Muscle layer of colon (tissue), 2 donors: ENCODE measurements around the gene CTRB1.
"Not testable (repeated sequence)": the region's sequence is repeated elsewhere in the genome, so short reads cannot be mapped to it uniquely, and the experiment has no call there.

ENCODE experiments used
- H3K27ac ChIP-seq: one replicate; pipeline ENCODE4 v1.7.0; 2013; ENCODE audit warnings: low read depth, mild to moderate bottlenecking, low read length, moderate library complexity
- H3K27me3 ChIP-seq, 2 donors: one replicate each; pipeline ENCODE4 v1.7.0; 2013; ENCODE audit warnings: low read length in 2 of 2, mild to moderate bottlenecking in 2 of 2; ENCODE audit not compliant: insufficient read depth in 2 of 2, control insufficient read depth in 1 of 2
- H3K36me3 ChIP-seq: one replicate; pipeline ENCODE4 v1.7.0; 2013; ENCODE audit warnings: mild to moderate bottlenecking, low read length; ENCODE audit not compliant: insufficient read depth
- H3K4me1 ChIP-seq: one replicate; pipeline ENCODE4 v1.7.0; 2013; ENCODE audit warnings: mild to moderate bottlenecking, low read length; ENCODE audit not compliant: insufficient read depth
- H3K4me3 ChIP-seq, 2 donors: one replicate each; pipeline ENCODE4 v1.7.0; 2013; ENCODE audit warnings: low read length in 2 of 2, low read depth in 1 of 2, mild to moderate bottlenecking in 1 of 2, moderate library complexity in 1 of 2
- H3K9ac ChIP-seq: one replicate; pipeline ENCODE4 v1.7.0; 2013; ENCODE audit warnings: low read length
- H3K9me3 ChIP-seq: one replicate; pipeline ENCODE4 v1.7.0; 2013; ENCODE audit warnings: mild to moderate bottlenecking, low read length
- donor health status: abdominal sarcoma.
- donor health status: Adenocarcinoma of cecum.

Gene CTRB1

GRCh38 chr16:75205961-75206748 is 12.6 kb upstream of the CTRB1 start:
- not testable (repeated sequence) for H3K4me1 ChIP-seq, H3K27ac ChIP-seq, H3K4me3 ChIP-seq, H3K27me3 ChIP-seq, H3K9ac ChIP-seq, H3K36me3 ChIP-seq, H3K9me3 ChIP-seq

- Histone ChIP-seq H3K4me1 (no peaks in the 10 kb centered on the region), H3K4me3 (no peak within 1 kb of the TSS), H3K9me3 (no peaks in the 10 kb centered on the region), H3K27ac (no peak within 1 kb of the TSS), H3K36me3 (no peaks in the 10 kb centered on the region), H3K9ac (no peak within 1 kb of the TSS), H3K27me3 (no peaks in the 10 kb centered on the region)
Measured at GRCh38 chr16:75206749-75207451, 11.9 kb upstream of the CTRB1 start, which contains the start of gene CTRB2. Gene CTRB2, minus strand, starts transcription at chr16:75207161. Its CDS starts 20 bp downstream, at chr16:75207141.

- H3K9ac ChIP-seq: no peak overlapping the region
- no peaks in the 10 kb centered on the region for H3K9me3 ChIP-seq
- no peaks in the 10 kb centered on the region for H3K27me3 ChIP-seq
- H3K27ac ChIP-seq: no peak overlapping the region
- no peaks in the 10 kb centered on the region for H3K4me1 ChIP-seq
- H3K36me3 ChIP-seq: no peaks in the 10 kb centered on the region
- no peak overlapping the region for H3K4me3 ChIP-seq
Measured at GRCh38 chr16:75207831-75208230, 11.0 kb upstream of the CTRB1 start.

GRCh38 chr16:75208242-75208825 is 10.5 kb upstream of the CTRB1 start:
- Histone ChIP-seq H3K27me3 (no peaks in the 10 kb centered on the region), H3K4me3 (no peak overlapping the region), H3K9ac (no peak overlapping the region), H3K4me1 (no peaks in the 10 kb centered on the region), H3K27ac (no peak overlapping the region), H3K9me3 (no peaks in the 10 kb centered on the region), H3K36me3 (no peaks in the 10 kb centered on the region)

- H3K27ac ChIP-seq: no peak overlapping the region
- H3K27me3 ChIP-seq: no peaks in the 10 kb centered on the region
- no peaks in the 10 kb centered on the region for H3K9me3 ChIP-seq
- H3K4me1 ChIP-seq: no peaks in the 10 kb centered on the region
- no peak overlapping the region for H3K9ac ChIP-seq
- no peak overlapping the region for H3K4me3 ChIP-seq
- no peaks in the 10 kb centered on the region for H3K36me3 ChIP-seq
Measured at GRCh38 chr16:75208861-75209505, 9.8 kb upstream of the CTRB1 start.

- not testable (repeated sequence) for H3K27me3 ChIP-seq, H3K4me1 ChIP-seq, H3K9ac ChIP-seq, H3K27ac ChIP-seq, H3K36me3 ChIP-seq, H3K4me3 ChIP-seq, H3K9me3 ChIP-seq
Measured at GRCh38 chr16:75209514-75209913, 9.3 kb upstream of the CTRB1 start.

- Histone ChIP-seq H3K9me3 (no peaks in the 10 kb centered on the region), H3K9ac (no peak overlapping the region), H3K4me1 (no peaks in the 10 kb centered on the region), H3K27me3 (no peaks in the 10 kb centered on the region), H3K27ac (no peak overlapping the region), H3K36me3 (no peaks in the 10 kb centered on the region), H3K4me3 (no peak overlapping the region)
Measured at GRCh38 chr16:75209944-75210343, 8.8 kb upstream of the CTRB1 start.

- not testable (repeated sequence) for H3K36me3 ChIP-seq, H3K27ac ChIP-seq, H3K4me1 ChIP-seq, H3K9ac ChIP-seq, H3K27me3 ChIP-seq, H3K4me3 ChIP-seq, H3K9me3 ChIP-seq
Measured at GRCh38 chr16:75211286-75211685, 7.5 kb upstream of the CTRB1 start.

GRCh38 chr16:75216127-75216526 is 2.7 kb upstream of the CTRB1 start:
- no peak overlapping the region for H3K9ac ChIP-seq
- no peaks in the 10 kb centered on the region for H3K27me3 ChIP-seq
- no peaks in the 10 kb centered on the region for H3K9me3 ChIP-seq
- no peak overlapping the region for H3K27ac ChIP-seq
- no peaks in the 10 kb centered on the region for H3K4me1 ChIP-seq
- H3K4me3 ChIP-seq: no peak overlapping the region
- no peaks in the 10 kb centered on the region for H3K36me3 ChIP-seq

- Histone ChIP-seq H3K9me3 (no peaks in the 10 kb centered on the region), H3K27ac (no peak overlapping the region), H3K36me3 (no peaks in the 10 kb centered on the region), H3K4me3 (no peak overlapping the region), H3K9ac (no peak overlapping the region), H3K27me3 (no peaks in the 10 kb centered on the region), H3K4me1 (no peaks in the 10 kb centered on the region)
Measured at GRCh38 chr16:75216576-75216975, 2.2 kb upstream of the CTRB1 start.

- no peaks in the 10 kb centered on the region for H3K36me3 ChIP-seq
- no peaks in the 10 kb centered on the region for H3K9me3 ChIP-seq
- H3K27me3 ChIP-seq: no peaks in the 10 kb centered on the region
- no peak overlapping the region for H3K9ac ChIP-seq
- no peaks in the 10 kb centered on the region for H3K4me1 ChIP-seq
- no peak overlapping the region for H3K4me3 ChIP-seq
- no peak overlapping the region for H3K27ac ChIP-seq
Measured at GRCh38 chr16:75217389-75217851, 1.4 kb upstream of the CTRB1 start.
